NOMO-1 (cell line): Measurements from ENCODE around the gene TRH.
"Not testable (repeated sequence)": the region's sequence is repeated elsewhere in the genome, so short reads cannot be mapped to it uniquely, and the experiment has no call there.

Source experiments
- DNase-seq, 2 experiments: peaks; one replicate each; lab custom pipeline; 2025; ENCODE audit not compliant: unreplicated experiment in 2 of 2; lab: John Stamatoyannopoulos, UW

The TRH gene

GRCh38 chr3:129999176-129999575 lies 24.7 kb downstream of the TRH start:
- not testable (repeated sequence) for DNase-seq

DNA sequence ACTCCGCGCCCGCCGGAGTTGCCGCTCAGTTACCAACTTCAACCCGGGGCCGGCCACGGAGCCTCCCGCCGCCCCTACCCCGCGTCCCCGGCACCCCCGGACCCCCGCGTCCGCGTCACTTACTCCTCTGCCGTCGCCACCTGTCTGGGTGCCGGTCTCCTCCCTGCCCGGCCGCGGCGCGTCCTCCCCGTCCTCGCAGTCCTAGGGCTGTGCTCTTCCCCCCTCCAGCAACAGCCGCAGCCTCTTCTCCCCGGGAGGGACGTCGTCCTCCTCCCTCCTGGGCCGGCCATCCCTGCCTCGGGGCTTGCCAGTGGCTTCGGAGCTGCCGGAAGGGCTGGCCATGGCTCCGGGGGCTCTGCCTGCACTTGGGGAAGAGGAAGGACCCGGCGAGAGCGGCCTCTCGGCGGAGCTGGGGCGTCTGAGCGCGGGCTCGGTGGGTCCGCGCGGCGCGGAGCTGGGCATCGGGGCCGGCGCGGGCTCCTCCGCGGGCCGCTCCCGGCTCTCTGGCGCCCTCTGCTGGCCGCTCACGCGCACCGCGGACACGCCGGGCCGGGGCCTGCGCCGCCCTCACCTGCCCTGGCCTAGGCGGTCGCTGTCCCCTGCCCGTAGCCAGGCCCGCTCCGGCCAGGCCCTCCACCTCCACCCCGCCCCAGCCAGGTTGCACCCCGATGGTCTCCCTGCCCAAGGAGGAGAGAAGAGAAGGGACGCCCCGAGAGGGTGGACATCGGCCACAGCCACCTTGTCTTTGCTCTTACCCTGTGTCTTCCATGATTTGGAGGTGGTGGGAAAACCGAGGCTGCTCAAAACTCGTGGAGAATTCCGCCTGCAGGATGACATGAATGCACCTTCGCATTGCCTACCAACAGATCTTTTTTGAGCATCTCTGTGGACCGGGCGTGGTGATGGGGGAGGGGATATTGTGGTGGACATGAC lies 28.4 kb downstream of the TRH start:
- DNase-seq, result peak; percentile 42 to 70

DNA sequence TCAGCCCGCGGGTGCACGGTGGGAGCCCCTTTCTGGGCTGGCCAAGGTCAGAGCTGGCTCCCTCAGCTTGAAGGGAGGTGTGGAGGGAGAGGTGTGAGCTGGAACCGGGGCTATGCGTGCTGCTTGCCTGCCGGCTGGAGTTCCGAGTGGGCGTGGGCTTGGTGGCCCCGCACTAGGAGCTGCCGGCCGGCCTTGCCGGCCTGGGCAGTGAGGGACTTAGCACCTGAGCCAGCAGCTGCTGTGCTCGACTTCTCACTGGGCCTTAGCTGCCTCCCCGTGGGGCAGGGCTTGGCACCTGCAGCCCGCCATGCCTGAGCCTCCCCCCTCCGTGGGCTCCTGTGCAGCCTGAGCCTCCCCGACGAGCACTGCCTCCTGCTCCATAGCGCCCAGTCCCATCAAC lies 36.0 kb downstream of the TRH start:
- DNase-seq, result no peak

- not testable (repeated sequence) for DNase-seq
These were observed 37.6 kb downstream of the TRH start for GRCh38 chr3:130012108-130012507.

DNA sequence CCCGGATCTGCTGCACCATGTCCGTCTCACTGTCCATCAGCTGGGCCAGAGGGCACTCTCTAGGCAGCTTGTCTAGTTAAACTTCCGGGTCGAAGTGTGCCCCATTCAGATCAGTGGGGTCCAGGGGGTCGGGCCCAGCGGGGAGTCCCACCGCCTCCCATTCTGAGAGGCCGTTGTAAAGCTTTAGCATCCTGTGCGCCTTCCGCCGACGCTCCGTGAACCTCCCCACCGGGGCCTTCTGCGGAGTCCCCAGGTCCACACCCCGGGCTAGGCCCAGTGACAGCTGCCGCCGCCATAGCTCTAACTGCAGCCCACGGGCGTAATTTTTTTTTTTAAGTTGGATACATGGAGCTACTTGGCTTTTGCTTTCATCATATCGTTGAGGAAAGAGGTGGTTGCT lies 38.7 kb downstream of the TRH start:
- DNase-seq, result not testable (repeated sequence)

GRCh38 chr3:130014526-130014925 lies 40.0 kb downstream of the TRH start:
- DNase-seq, result no peak

- not testable (repeated sequence) for DNase-seq
These were observed 43.1 kb downstream of the TRH start for GRCh38 chr3:130017661-130018060.

DNA sequence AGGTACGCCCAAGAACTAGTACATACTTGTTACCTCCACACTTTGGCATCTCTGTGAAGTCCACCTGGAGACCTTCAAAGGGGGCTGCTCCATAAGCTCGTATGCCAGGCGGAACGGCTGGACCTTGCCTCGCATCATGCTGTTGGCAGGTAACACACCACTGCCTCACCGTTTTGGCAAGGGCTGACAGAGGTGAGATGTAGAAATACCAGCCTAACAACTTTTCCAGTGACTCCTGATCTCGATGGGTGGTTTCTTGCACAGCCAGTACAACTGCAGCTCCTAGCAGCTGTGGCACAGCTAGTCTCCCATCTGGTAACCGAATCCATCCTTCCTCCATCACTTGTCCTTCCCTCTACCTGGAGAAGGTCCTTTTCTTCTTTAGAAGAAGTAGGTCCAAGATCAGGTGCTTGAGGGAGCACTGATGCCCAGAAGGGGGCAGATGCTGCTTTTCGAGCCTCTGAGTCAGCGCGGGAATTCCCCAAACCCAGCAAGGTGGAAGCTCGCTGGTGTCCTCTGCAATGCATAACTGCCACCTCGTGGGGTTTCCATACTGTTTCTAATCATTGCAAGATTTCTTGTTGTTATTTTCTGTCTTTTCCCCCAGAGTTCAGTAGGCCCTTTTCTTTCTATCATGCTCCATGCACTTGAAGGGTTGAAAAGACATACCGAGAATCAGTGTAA lies 51.8 kb downstream of the TRH start:
- DNase-seq, result peak in 1 of 2 experiments; percentile 9

DNA sequence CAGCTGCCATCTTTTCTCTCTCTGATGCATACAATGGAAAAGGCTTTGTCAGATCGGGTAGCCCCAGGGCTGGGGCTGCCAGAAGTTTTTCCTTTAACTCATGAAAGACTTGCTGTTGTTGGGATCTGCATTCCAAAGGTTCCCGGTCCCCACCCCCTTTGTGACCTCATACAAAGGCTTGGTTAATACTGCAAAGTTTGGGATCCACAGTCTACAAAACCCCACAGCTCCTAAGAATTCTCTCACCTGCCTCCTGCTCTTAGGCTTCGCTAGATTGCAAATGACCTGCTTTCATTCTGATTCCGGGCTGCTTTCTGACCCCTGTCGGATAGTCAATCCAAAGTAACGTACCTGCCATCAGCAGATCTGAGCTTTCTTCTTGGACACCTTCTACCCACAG lies 52.9 kb downstream of the TRH start:
- not testable (repeated sequence) for DNase-seq
